ENCODE results near the gene OPCML.

DNA sequence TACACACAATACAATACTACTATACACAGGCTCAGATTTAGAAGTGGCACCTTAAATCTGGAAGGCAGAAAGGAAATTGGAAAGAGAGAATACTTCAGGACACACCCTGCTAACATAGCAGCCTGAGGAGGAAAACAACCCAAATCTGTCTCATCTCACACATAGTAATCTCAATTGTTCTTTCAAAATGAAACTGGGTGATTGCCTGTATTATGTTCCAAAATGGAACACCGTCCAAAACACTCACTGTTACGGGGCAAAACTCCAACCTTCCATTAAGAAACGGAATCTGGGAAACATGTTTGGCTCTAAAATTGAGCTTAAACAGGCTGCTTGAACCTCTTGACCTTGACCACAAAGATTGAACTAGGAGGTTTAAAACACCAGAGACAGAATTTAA, 572.6 kb downstream of the OPCML start:
- no peak for TF ChIP-seq CTCF (IDR thresholded peaks at IDR 0.05; ENCODE audit: low read length)
- no peak for TF ChIP-seq EZH2 (IDR thresholded peaks at IDR 0.05; ENCODE audit: borderline replicate concordance, low read length)

All from OCI-LY1 (cell line).